B cell (primary cell): ENCODE results near the gene FAM114A1. TPM values are rescaled to one million over a fixed set of nuclear protein-coding genes. Genes with fewer than 3 reads are reported as not detected.

Experiments
- ATAC-seq: fragments of 200-7000 bp; cut with Tn5 transposase; one replicate; pipeline ENCODE4 v1.10.0; 2021; ENCODE audit warnings: low read depth, mild to moderate bottlenecking, moderate number of reproducible peaks, moderate library complexity
- CTCF ChIA-PET: fragments of 350-600 bp; sonication (Branson Sonifier 250); formaldehyde crosslinking; loops from one replicate; lab custom pipeline; 2021; ENCODE audit warnings: antibody characterized with exemption, inconsistent platforms; lab: Charles Lee
- POLR2A ChIA-PET: fragments of 350-600 bp; sonication (Branson Sonifier 250); formaldehyde crosslinking; loops from one replicate; lab custom pipeline; 2021; ENCODE audit warnings: antibody characterized with exemption; lab: Charles Lee
- DNase-seq: peaks from one replicate; pipeline ENCODE4 v3.0.0; 2013
- H2AFZ ChIP-seq: 2 replicates; pipeline ENCODE4 v1.6.1; 2012; ENCODE audit warnings: mild to moderate bottlenecking, low read depth, low read length; ENCODE audit not compliant: insufficient read depth, poor library complexity, severe bottlenecking
- H3K27ac ChIP-seq, 2 donors: 1 replicate in 1 of 2; 2 replicates in 1 of 2; pipeline ENCODE4 v1.5.1; 2012 to 2013; ENCODE audit warnings: low read length in 2 of 2, mild to moderate bottlenecking in 2 of 2, moderate library complexity in 1 of 2
- H3K27me3 ChIP-seq, 4 experiments: fragments of 200-600 bp in 1 of 4; sonication (generic) in 1 of 4; replicated peaks in 1 of 4; 1 replicate in 2 of 4; 2 replicates in 2 of 4; pipeline versions ENCODE4 v1.6.1 to v1.7.0; 2013 to 2016; ENCODE audit warnings: low read length in 3 of 4, mild to moderate bottlenecking in 2 of 4, mixed read lengths in 1 of 4, moderate library complexity in 1 of 4; ENCODE audit not compliant: insufficient read depth in 4 of 4, control insufficient read depth in 3 of 4; ENCODE audit errors: control extremely low read depth in 1 of 4
- H3K36me3 ChIP-seq, 2 experiments: replicated peaks in 1 of 2; 1 replicate in 1 of 2; 2 replicates in 1 of 2; pipeline versions ENCODE4 v1.6.1 to v1.7.1; 2013; ENCODE audit warnings: low read length in 1 of 2; ENCODE audit not compliant: insufficient read depth in 2 of 2, control insufficient read depth in 1 of 2; ENCODE audit errors: control extremely low read depth in 1 of 2, extremely low read depth in 1 of 2
- H3K4me1 ChIP-seq, 2 donors: fragments of 200-600 bp in 1 of 2; sonication (generic) in 1 of 2; 1 replicate in 1 of 2; 2 replicates in 1 of 2; pipeline versions ENCODE4 v1.5.1 to v1.6.1; 2013 to 2017; ENCODE audit warnings: low read length in 2 of 2; ENCODE audit not compliant: control insufficient read depth in 2 of 2, insufficient read depth in 2 of 2
- H3K4me2 ChIP-seq: replicated peaks from 2 replicates; pipeline ENCODE3; 2012; ENCODE audit warnings: mild to moderate bottlenecking, low read depth, low read length; ENCODE audit not compliant: poor library complexity, severe bottlenecking
- H3K4me3 ChIP-seq, 5 experiments: fragments of 200-600 bp in 1 of 5; sonication (generic) in 1 of 5; 1 replicate in 3 of 5; 2 replicates in 2 of 5; pipeline versions ENCODE4 v1.5.1 to v1.7.0; 2011 to 2016; ENCODE audit warnings: low read length in 4 of 5, mild to moderate bottlenecking in 4 of 5, low read depth in 2 of 5, control low read depth in 1 of 5, moderate library complexity in 1 of 5; ENCODE audit not compliant: insufficient read depth in 1 of 5; ENCODE audit errors: control extremely low read depth in 1 of 5, extremely low read depth in 1 of 5
- H3K79me2 ChIP-seq: fragments of 200-600 bp; sonication (generic); one replicate; pipeline ENCODE4 v1.6.0; 2016; ENCODE audit warnings: low read length; ENCODE audit not compliant: control insufficient read depth, insufficient read depth
- H3K9ac ChIP-seq: fragments of 200-600 bp; sonication (generic); 2 replicates; pipeline ENCODE4 v1.6.1; 2017; ENCODE audit warnings: mild to moderate bottlenecking, low read length, moderate library complexity
- H3K9me3 ChIP-seq, 3 donors: one replicate each; pipeline versions ENCODE4 v1.6.1 to v1.7.1; 2013; ENCODE audit warnings: low read length in 2 of 3; ENCODE audit not compliant: control insufficient read depth in 2 of 3, insufficient read depth in 1 of 3; ENCODE audit errors: control extremely low read depth in 1 of 3
- H4K20me1 ChIP-seq: 2 replicates; pipeline ENCODE4 v1.6.0; 2012; ENCODE audit warnings: mild to moderate bottlenecking, low read length; ENCODE audit not compliant: insufficient read depth, control insufficient read depth, poor library complexity, severe bottlenecking
- H3K27ac Mint-ChIP-seq: one replicate; pipeline ENCODE4 v1.8.0; 2021; ENCODE audit warnings: mixed read lengths
- H3K27me3 Mint-ChIP-seq: one replicate; pipeline ENCODE4 v1.8.0; 2021; ENCODE audit warnings: mixed read lengths
- H3K4me1 Mint-ChIP-seq: one replicate; pipeline ENCODE4 v1.8.0; 2021; ENCODE audit warnings: mixed read lengths
- H3K4me3 Mint-ChIP-seq: one replicate; pipeline ENCODE4 v1.8.0; 2021; ENCODE audit warnings: mixed read lengths
- H3K9me3 Mint-ChIP-seq: one replicate; pipeline ENCODE4 v1.8.0; 2022; ENCODE audit warnings: mixed read lengths; ENCODE audit not compliant: insufficient read depth
- CTCF ChIP-seq: fragments of 200-600 bp; IDR thresholded peaks from one replicate; pipeline ENCODE4 v1.8.0; 2022; ENCODE audit warnings: antibody characterized with exemption, mild to moderate bottlenecking
- EZH2 ChIP-seq: IDR thresholded peaks from 2 replicates; pipeline ENCODE4 v1.6.1; 2012; ENCODE audit warnings: borderline replicate concordance, low read depth, mild to moderate bottlenecking, moderate library complexity, low read length; ENCODE audit not compliant: insufficient read depth, poor library complexity, severe bottlenecking
- WGBS: methylation state at CpG from one replicate; pipeline ENCODE4 v1.1.5; 2013; ENCODE audit warnings: missing lambda C conversion rate; ENCODE audit not compliant: insufficient coverage; 5-methylcytosine and 5-hydroxymethylcytosine counted together
- intact Hi-C: fragments of 100-400 bp; cut with micrococcal nuclease; formaldehyde crosslinking; loops from one replicate; pipeline ENCODE4 v1.10.0; 2022
- polyA plus RNA-seq: library from polyadenylated mRNA; depleted of rRNA; stranded (reverse); fragments of >200 nt; gene quantifications from 2 replicates; pipeline ENCODE4 v1.2.3, GENCODE V29; 2012
- total RNA-seq, 2 donors: library from RNA; stranded (reverse); fragments of 120-200 nt in 1 of 2; gene quantifications; 1 replicate in 1 of 2; 2 replicates in 1 of 2; pipeline versions ENCODE4 v1.2.3 to v1.2.4, GENCODE V29; 2013 to 2022

Gene FAM114A1
- total and polyA plus RNA-seq, 2 donors (not counting 1 experiment from before 2014, with no cell fraction given): 0.30 to 2.9 TPM

GRCh38 chr4:38837334-38837733 lies 30.3 kb upstream of the FAM114A1 start:
- peaks cover under 1 to 34% of the 10 kb centered on the region in 2 experiments for H3K36me3 ChIP-seq
- peaks cover 43% of the 10 kb centered on the region for H3K4me1 Mint-ChIP-seq
- no peak overlapping the region for H3K4me3 ChIP-seq
- no peak overlapping the region for H2AFZ ChIP-seq
- H3K9me3 ChIP-seq: peaks cover 7 to 35% (median 23%) of the 10 kb centered on the region in 3 donors
- intact Hi-C loops: no loop called here
- ChIA-PET POLR2A (no interaction called here), CTCF (interaction anchor here (1.7 kb wide), 1 partner anchor 18 kb away, joined by 8 read pairs; the partner anchor contains the start of gene TLR6)
- H3K4me3 Mint-ChIP-seq: peak overlapping the region; percentile 56
- H3K27me3 Mint-ChIP-seq: no peaks in the 10 kb centered on the region
- H3K9me3 Mint-ChIP-seq: peaks cover 14% of the 10 kb centered on the region
- no peak for TF ChIP-seq CTCF
- TF ChIP-seq EZH2: no peak
- peak overlapping the region; percentile 72 for H3K27ac Mint-ChIP-seq
- peaks cover 4% of the 10 kb centered on the region for H4K20me1 ChIP-seq
- DNase-seq: no peak
- H3K9ac ChIP-seq: no peak overlapping the region
- no peaks in the 10 kb centered on the region for H3K27me3 ChIP-seq
- peak overlapping the region in 1 of 2 donors; percentile 49 for H3K27ac ChIP-seq
- H3K79me2 ChIP-seq: peaks cover 92% of the 10 kb centered on the region
- H3K4me2 ChIP-seq: no peak overlapping the region
- no peak for ATAC-seq
- H3K4me1 ChIP-seq: peaks cover 14 to 18% of the 10 kb centered on the region in 2 donors

- Histone ChIP-seq H3K9ac (no peak overlapping the region), H3K4me3 (no peak overlapping the region), H3K4me1 (peaks cover 12 to 13% of the 10 kb centered on the region in 2 donors), H3K4me2 (no peak overlapping the region), H3K9me3 (peaks cover 7 to 35% (median 18%) of the 10 kb centered on the region in 3 donors), H3K27ac (peak overlapping the region in 1 of 2 donors; percentile 49), H3K79me2 (peaks cover 92% of the 10 kb centered on the region), H3K36me3 (peaks cover 0 to 35% of the 10 kb centered on the region in 2 experiments), H3K27me3 (no peaks in the 10 kb centered on the region), H4K20me1 (no peaks in the 10 kb centered on the region), H2AFZ (no peak overlapping the region)
- no CpG with 5 or more reads among the region's 2 CpGs for WGBS
- peak overlapping the region; percentile 72 for H3K27ac Mint-ChIP-seq
- DNase-seq (no peak), ATAC-seq (no peak)
- peaks cover 42% of the 10 kb centered on the region for H3K4me1 Mint-ChIP-seq
- peak overlapping the region; percentile 56 for H3K4me3 Mint-ChIP-seq
- H3K9me3 Mint-ChIP-seq: peaks cover 14% of the 10 kb centered on the region
- CTCF ChIA-PET: interaction anchor here (0.6 kb wide), 1 partner anchor 78 kb away, joined by 3 read pairs; no protein-coding TSS in a partner anchor
- intact Hi-C loops: no loop called here
- POLR2A ChIA-PET: no interaction called here
- no peaks in the 10 kb centered on the region for H3K27me3 Mint-ChIP-seq
- TF ChIP-seq EZH2 (no peak), CTCF (no peak)
Observed at GRCh38 chr4:38837849-38838248, 29.8 kb upstream of the FAM114A1 start.
